ENCODE data around the gene CPNE7. TPM values are rescaled to one million over a fixed set of nuclear protein-coding genes. Genes with fewer than 3 reads are reported as not detected.
A peak's percentile ranks its signal among the peaks of the same experiment; 100 is the strongest.
"Not testable (repeated sequence)": the region's sequence is repeated elsewhere in the genome, so short reads cannot be mapped to it uniquely, and the experiment has no call there.

CPNE7 gene
- total and polyA plus RNA-seq, 5 experiments from 2014 or later, result 0.23 to 0.53 TPM; not detected in 3

DNA sequence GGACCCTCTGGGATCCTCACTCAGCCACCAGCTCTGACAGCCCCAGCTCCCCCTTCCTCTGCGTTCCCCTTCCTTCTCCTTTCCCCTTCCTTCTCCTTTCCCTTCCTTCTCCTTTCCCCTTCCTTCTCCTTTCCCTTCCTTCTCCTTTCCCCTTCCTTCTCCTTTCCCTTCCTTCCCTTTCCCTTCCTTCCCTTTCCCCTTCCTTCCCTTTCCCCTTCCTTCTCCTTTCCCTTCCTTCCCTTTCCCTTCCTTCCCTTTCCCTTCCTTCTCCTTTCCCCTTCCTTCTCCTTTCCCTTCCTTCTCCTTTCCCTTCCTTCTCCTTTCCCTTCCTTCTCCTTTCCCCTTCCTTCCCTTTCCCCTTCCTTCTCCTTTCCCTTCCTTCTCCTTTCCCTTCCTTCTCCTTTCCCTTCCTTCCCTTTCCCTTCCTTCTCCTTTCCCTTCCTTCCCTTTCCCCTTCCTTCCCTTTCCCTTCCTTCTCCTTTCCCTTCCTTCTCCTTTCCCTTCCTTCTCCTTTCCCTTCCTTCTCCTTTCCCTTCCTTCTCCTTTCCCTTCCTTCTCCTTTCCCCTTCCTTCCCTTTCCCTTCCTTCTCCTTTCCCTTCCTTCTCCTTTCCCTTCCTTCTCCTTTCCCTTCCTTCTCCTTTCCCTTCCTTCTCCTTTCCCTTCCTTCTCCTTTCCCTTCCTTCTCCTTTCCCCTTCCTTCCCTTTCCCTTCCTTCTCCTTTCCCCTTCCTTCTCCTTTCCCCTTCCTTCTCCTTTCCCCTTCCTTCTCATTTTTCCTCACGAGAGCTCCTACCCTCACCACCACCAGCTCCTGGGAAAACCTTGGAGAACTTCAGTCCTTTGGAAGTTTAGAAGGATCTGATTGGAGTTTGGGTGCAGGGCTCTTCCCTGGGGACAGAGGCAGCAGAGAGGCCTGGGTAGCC lies 59.2 kb downstream of the CPNE7 start:
- H3K27ac Mint-ChIP-seq, H3K9me3 Mint-ChIP-seq, DNase-seq, H3K4me1 Mint-ChIP-seq, ATAC-seq, H3K4me3 Mint-ChIP-seq, H3K36me3 Mint-ChIP-seq: not testable (repeated sequence)
- POLR2A ChIA-PET, result interaction anchor here (0.6 kb wide), 1 partner anchor 18 kb away, joined by 3 read pairs; no protein-coding TSS in a partner anchor
- H3K27me3 Mint-ChIP-seq, result peaks cover 0 to 10% (median 0%) of the 10 kb centered on the region in 5 donors

- POLR2A ChIA-PET, result no interaction called here
- Mint-ChIP-seq H3K27me3 (peaks cover 0 to 10% (median 0%) of the 10 kb centered on the region in 5 donors), H3K36me3 (no peaks in the 10 kb centered on the region), H3K4me1 (peaks cover 6 to 10% (median 9%) of the 10 kb centered on the region in 4 donors), H3K27ac (no peak overlapping the region), H3K4me3 (no peak overlapping the region), H3K9me3 (no peaks in the 10 kb centered on the region)
- no peak for DNase-seq
- no peak for ATAC-seq
Observed at GRCh38 chr16:89636663-89637062, 61.1 kb downstream of the CPNE7 start.

- ATAC-seq (no peak), DNase-seq (no peak)
- Mint-ChIP-seq H3K4me1 (peaks cover 6 to 10% (median 9%) of the 10 kb centered on the region in 4 donors), H3K36me3 (no peaks in the 10 kb centered on the region), H3K27ac (no peak overlapping the region), H3K4me3 (no peak overlapping the region), H3K27me3 (peaks cover 0 to 10% (median 0%) of the 10 kb centered on the region in 5 donors), H3K9me3 (no peaks in the 10 kb centered on the region)
- POLR2A ChIA-PET, result no interaction called here
Observed at GRCh38 chr16:89637379-89637778, 61.8 kb downstream of the CPNE7 start.

DNA sequence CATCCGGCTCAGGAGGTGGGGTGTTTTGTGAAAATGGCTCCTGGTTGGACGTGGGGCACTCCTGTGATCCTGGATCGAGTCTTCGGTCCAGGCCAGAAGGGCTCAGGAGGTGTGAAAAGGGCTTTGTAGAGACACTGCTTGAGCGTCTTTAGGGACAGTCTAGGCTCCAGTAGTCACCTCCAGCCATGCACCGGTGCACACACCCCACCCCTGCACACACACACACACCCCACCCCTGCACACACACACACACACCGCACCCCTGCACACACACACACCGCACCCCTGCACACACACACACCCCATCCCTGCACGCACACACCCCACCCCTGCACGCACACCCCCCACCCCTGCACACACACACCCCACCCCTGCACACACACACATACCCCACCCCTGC lies 62.9 kb downstream of the CPNE7 start:
- peaks cover 6 to 10% (median 9%) of the 10 kb centered on the region in 4 donors for H3K4me1 Mint-ChIP-seq
- peaks cover 0 to 10% (median 0%) of the 10 kb centered on the region in 5 donors for H3K27me3 Mint-ChIP-seq
- no peak overlapping the region for H3K4me3 Mint-ChIP-seq
- H3K27ac Mint-ChIP-seq, result no peak overlapping the region
- no peaks in the 10 kb centered on the region for H3K36me3 Mint-ChIP-seq
- DNase-seq, result no peak
- ATAC-seq, result no peak
- H3K9me3 Mint-ChIP-seq, result no peaks in the 10 kb centered on the region
- POLR2A ChIA-PET, result no interaction called here

DNA sequence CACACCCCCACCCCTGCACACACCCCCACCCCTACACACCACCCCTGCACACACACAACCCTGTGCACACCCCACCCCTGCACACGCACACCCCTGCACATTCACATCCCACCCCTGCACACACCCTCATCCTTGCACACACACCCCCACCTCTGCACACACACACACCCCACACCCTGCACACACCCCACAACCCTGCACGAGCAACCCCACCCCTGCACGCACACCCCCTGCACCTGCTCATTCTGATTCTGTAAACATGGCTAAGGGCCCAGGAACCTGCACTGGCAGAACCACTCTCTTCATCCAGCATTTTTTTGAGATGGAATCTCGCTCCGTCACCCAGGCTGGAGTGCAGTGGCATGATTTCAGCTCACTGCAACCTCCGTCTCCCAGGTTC lies 63.8 kb downstream of the CPNE7 start:
- POLR2A ChIA-PET, result no interaction called here
- Mint-ChIP-seq H3K27me3 (peaks cover 0 to 10% (median 0%) of the 10 kb centered on the region in 5 donors), H3K36me3 (no peaks in the 10 kb centered on the region), H3K9me3 (no peaks in the 10 kb centered on the region), H3K4me1 (peaks cover 6 to 10% (median 9%) of the 10 kb centered on the region in 4 donors), H3K27ac (no peak overlapping the region), H3K4me3 (peak overlapping the region in 1 of 10 donors; percentile 15)
- DNase-seq, result no peak
- ATAC-seq, result no peak

- Mint-ChIP-seq H3K9me3 (no peaks in the 10 kb centered on the region), H3K4me1 (peaks cover 6 to 10% (median 9%) of the 10 kb centered on the region in 4 donors), H3K36me3 (peaks cover 0 to 16% (median 3%) of the 10 kb centered on the region in 3 donors), H3K27ac (peak overlapping the region in 3 of 10 donors; percentile 15 to 69 (median 54)), H3K4me3 (peak overlapping the region in 6 of 10 donors; percentile 76 to 85 (median 78)), H3K27me3 (peaks cover 0 to 6% (median 0%) of the 10 kb centered on the region in 5 donors)
- DNase-seq (no peak), ATAC-seq (no peak)
- POLR2A ChIA-PET, result interaction anchor here (0.5 to 1.4 kb wide), 2 partner anchors 9 to 80 kb away, joined by 3 to 4 read pairs; no protein-coding TSS in a partner anchor
Observed at GRCh38 chr16:89641458-89642119, 66.0 kb downstream of the CPNE7 start.

DNA sequence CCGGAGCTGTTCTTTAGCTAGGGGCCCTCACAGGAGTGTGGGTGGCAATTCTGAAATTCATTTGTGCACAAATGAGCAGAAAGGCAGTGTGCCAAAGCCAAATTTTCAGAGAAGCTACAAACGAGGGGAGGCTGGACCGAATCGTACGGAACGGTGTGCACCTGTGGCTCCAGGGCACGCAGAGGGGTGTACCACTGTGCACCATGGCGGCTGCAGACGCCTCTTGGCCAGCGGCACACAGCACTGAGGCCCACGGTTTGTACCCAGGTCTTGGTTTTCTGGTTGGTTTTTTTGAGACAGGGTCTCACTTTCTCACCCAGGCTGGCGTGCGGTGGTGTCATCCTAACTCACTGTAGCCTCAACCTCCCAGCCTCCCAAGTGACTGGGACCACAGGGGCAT lies 67.0 kb downstream of the CPNE7 start:
- Mint-ChIP-seq H3K27me3 (peaks cover 0 to 3% (median 0%) of the 10 kb centered on the region in 5 donors), H3K4me1 (peaks cover 6 to 10% (median 9%) of the 10 kb centered on the region in 4 donors), H3K4me3 (no peak overlapping the region), H3K36me3 (peaks cover 0 to 20% (median 3%) of the 10 kb centered on the region in 3 donors), H3K9me3 (no peaks in the 10 kb centered on the region), H3K27ac (no peak overlapping the region)
- POLR2A ChIA-PET, result interaction anchor here (1.7 kb wide), 1 partner anchor 44 kb away, joined by 3 read pairs; the partner anchor contains the start of gene CDK10
- no peak for DNase-seq
- ATAC-seq, result no peak

GRCh38 chr16:89643769-89644300 lies 68.3 kb downstream of the CPNE7 start:
- Mint-ChIP-seq H3K4me3 (no peak overlapping the region), H3K36me3 (peaks cover 0 to 26% (median 3%) of the 10 kb centered on the region in 3 donors), H3K9me3 (no peaks in the 10 kb centered on the region), H3K4me1 (peaks cover 6 to 10% (median 9%) of the 10 kb centered on the region in 4 donors), H3K27me3 (no peaks in the 10 kb centered on the region), H3K27ac (peak overlapping the region in 3 of 10 donors; percentile 21 to 74 (median 22))
- POLR2A ChIA-PET, result interaction anchor here (1.7 kb wide), 1 partner anchor 43 kb away, joined by 3 read pairs; the partner anchor contains the start of gene CDK10
- ATAC-seq (no peak), DNase-seq (no peak)

DNA sequence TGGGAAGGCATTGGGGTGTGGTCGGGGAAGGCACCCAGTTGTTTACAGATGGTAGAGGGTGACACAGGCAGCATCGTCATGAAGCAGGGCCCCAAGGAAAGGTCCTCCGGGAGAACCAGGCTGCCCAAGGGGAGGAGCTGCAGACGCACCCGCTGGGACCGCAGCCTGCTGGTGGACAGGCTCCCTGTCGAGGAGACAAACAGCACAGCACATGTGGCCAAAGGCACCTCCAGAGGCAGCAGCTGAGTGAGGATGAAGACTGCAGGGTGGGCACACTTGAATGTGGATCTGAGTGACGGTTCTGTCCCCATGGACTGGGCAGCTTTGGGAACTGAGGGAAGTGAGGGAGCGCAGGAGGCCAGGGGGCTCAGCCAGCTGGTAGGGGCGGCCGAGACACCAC lies 69.6 kb downstream of the CPNE7 start:
- ATAC-seq (no peak), DNase-seq (no peak)
- Mint-ChIP-seq H3K9me3 (no peaks in the 10 kb centered on the region), H3K4me3 (no peak overlapping the region), H3K36me3 (peaks cover 0 to 36% (median 3%) of the 10 kb centered on the region in 3 donors), H3K27ac (peak overlapping the region in 1 of 10 donors; percentile 63), H3K27me3 (no peaks in the 10 kb centered on the region), H3K4me1 (peaks cover 8 to 10% (median 9%) of the 10 kb centered on the region in 4 donors)
- POLR2A ChIA-PET, result no interaction called here

GRCh38 chr16:89646270-89646669 lies 70.7 kb downstream of the CPNE7 start:
- Mint-ChIP-seq H3K27me3 (no peaks in the 10 kb centered on the region), H3K27ac (no peak overlapping the region), H3K36me3 (peaks cover 0 to 47% (median 3%) of the 10 kb centered on the region in 3 donors), H3K9me3 (no peaks in the 10 kb centered on the region), H3K4me1 (peaks cover under 1 to 2% (median 1%) of the 10 kb centered on the region in 4 donors), H3K4me3 (no peak overlapping the region)
- DNase-seq (no peak), ATAC-seq (no peak)
- POLR2A ChIA-PET, result no interaction called here

All from naive thymus-derived CD8-positive, alpha-beta T cell (primary cell).